Mucosa of descending colon (tissue), 3 donors: ENCODE results near the gene POLD2. TPM values are rescaled to one million over a fixed set of nuclear protein-coding genes. Genes with fewer than 3 reads are reported as not detected.

Source experiments
- ATAC-seq: fragments of 200-7000 bp; cut with Tn5 transposase; one replicate; pipeline ENCODE4 v1.9.1; 2020; ENCODE audit warnings: mild to moderate bottlenecking, moderate library complexity
- DNase-seq, 3 donors: peaks; one replicate each; pipeline ENCODE4 v3.0.0-alpha.2; 2020
- H3K36me3 ChIP-seq: fragments of 200-600 bp; one replicate; pipeline ENCODE4 v1.8.0; 2021; ENCODE audit warnings: low read depth, mild to moderate bottlenecking
- H3K4me1 ChIP-seq: fragments of 200-600 bp; one replicate; pipeline ENCODE4 v1.8.0; 2021; ENCODE audit warnings: low read depth, mild to moderate bottlenecking
- H3K4me3 ChIP-seq: fragments of 200-600 bp; one replicate; pipeline ENCODE4 v1.8.0; 2021; ENCODE audit warnings: mild to moderate bottlenecking
- H3K9me3 ChIP-seq: fragments of 200-600 bp; one replicate; pipeline ENCODE4 v1.8.0; 2021; ENCODE audit warnings: mild to moderate bottlenecking
- intact Hi-C, 2 donors: fragments of 100-400 bp; cut with DNase I in 1 of 2; cut with micrococcal nuclease in 1 of 2; formaldehyde crosslinking; loops; one replicate each; pipeline versions ENCODE4 v1.11.0 to v1.11.1; 2022; cut with DNase I, micrococcal nuclease
- total RNA-seq, 3 donors: library from RNA; stranded (reverse); fragmentation: NEBNext Ultra II Directional in 2 of 3; extraction: Animal tissue kit (Norgen Biotek cat#: 25700) in 2 of 3; gene quantifications; one replicate each; pipeline versions ENCODE4 v1.2.1 to v1.2.4, GENCODE V29; 2021 to 2023
- TF ChIP-seq, protein P1 (sequence below): fragments of 200-600 bp; IDR thresholded peaks from one replicate; pipeline ENCODE4 v1.8.0; 2022; ENCODE audit warnings: antibody characterized with exemption, mild to moderate bottlenecking
- donor health status: DM: no; HTN: no; CAD: no; lungs with moderate emphysema.
- donor health status: DM: no; HTN: no; CAD: no.
- donor health status: DM: no; HTN: yes; CAD: no.

POLD2 gene
- total RNA-seq, 3 donors from 2014 or later, result 51.5 to 57.0 (median 52.0) TPM

DNA sequence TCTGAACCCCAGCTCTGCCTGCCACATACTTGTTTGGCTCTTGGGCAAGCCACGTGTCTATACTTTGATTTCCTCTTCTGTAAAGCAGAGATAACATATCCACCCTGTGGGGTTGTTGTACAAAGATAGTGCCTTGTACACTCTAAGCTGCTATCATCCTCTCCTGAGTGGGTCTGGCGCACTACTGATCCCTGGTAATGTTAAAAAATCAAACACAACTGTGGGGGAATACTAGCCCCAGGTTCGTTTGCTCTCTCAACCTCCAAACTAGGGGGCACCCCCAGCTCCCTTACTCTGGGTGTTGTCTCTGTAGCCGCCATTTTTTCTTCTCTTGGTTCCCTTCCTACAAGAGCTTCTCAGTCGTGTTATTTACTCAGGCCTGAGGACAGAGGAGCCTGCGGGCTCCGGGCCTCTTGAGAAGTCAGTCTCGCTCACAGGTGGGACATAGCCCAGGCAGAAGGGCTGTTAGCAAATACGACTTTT, 42.0 kb downstream of the POLD2 start:
- Histone ChIP-seq H3K4me3 (no peak overlapping the region), H3K9me3 (no peaks in the 10 kb centered on the region), H3K4me1 (peaks cover 9% of the 10 kb centered on the region), H3K36me3 (no peaks in the 10 kb centered on the region)
- ATAC-seq (no peak), DNase-seq (peak in 1 of 3 donors; percentile 26)
- TF ChIP-seq, protein P1, sequence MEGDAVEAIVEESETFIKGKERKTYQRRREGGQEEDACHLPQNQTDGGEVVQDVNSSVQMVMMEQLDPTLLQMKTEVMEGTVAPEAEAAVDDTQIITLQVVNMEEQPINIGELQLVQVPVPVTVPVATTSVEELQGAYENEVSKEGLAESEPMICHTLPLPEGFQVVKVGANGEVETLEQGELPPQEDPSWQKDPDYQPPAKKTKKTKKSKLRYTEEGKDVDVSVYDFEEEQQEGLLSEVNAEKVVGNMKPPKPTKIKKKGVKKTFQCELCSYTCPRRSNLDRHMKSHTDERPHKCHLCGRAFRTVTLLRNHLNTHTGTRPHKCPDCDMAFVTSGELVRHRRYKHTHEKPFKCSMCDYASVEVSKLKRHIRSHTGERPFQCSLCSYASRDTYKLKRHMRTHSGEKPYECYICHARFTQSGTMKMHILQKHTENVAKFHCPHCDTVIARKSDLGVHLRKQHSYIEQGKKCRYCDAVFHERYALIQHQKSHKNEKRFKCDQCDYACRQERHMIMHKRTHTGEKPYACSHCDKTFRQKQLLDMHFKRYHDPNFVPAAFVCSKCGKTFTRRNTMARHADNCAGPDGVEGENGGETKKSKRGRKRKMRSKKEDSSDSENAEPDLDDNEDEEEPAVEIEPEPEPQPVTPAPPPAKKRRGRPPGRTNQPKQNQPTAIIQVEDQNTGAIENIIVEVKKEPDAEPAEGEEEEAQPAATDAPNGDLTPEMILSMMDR, result no peak
- intact Hi-C loops, result no loop called here

DNA sequence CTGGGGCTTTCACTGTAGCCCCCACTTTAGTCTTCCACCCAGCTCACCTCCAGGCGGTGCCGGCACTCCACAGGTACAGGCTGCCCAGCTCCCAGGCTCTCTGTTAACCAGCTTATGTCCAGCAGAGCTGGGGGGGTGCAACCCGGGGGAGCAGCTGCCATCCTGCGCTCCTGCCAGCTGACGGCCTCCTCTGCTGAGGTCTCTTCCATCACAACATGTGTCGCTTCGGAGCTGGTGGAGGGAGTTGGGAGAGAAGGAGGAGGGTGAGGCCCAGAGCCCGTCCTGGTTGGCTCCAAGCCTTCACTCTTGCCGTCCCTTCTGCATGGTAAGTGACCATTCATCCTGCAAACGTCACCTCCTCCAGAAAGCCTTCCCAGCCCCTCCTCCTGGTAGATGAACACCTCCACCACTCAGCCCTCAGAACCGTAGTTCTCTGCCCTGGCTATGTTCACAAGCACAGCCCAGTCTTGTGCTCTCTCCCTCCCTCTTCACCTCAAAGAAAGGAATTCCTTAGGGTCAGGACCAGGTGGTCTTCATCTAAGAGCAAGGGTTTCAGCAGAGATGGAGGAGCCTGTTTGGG, 42.6 kb downstream of the POLD2 start:
- Histone ChIP-seq H3K4me3 (no peak overlapping the region), H3K36me3 (no peaks in the 10 kb centered on the region), H3K9me3 (no peaks in the 10 kb centered on the region), H3K4me1 (peaks cover 9% of the 10 kb centered on the region)
- TF ChIP-seq, protein P1, result no peak
- DNase-seq (peak in 1 of 3 donors; percentile 36), ATAC-seq (no peak)
- intact Hi-C loops, result no loop called here

DNA sequence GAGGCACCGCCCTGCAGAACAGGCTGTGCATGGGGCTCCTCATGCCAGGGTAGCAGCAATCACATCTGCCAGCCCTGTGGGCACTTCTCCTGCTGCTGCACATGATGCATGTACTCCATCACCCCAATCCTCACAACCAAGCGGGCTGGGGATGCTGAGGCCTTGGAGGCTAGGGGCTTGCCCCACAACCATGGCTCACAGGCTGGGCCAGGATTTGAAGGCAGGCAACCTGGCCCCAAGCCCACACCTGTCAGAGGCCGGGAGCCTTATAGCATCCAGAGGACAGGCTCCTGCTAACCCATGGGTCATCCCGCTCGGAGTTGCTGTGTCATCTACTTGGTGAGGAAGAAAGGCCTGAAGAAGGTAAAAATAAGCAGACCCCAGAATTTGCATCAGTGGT, 43.2 kb downstream of the POLD2 start:
- TF ChIP-seq, protein P1, result no peak
- no peak for ATAC-seq
- no peaks in the 10 kb centered on the region for H3K36me3 ChIP-seq

DNA sequence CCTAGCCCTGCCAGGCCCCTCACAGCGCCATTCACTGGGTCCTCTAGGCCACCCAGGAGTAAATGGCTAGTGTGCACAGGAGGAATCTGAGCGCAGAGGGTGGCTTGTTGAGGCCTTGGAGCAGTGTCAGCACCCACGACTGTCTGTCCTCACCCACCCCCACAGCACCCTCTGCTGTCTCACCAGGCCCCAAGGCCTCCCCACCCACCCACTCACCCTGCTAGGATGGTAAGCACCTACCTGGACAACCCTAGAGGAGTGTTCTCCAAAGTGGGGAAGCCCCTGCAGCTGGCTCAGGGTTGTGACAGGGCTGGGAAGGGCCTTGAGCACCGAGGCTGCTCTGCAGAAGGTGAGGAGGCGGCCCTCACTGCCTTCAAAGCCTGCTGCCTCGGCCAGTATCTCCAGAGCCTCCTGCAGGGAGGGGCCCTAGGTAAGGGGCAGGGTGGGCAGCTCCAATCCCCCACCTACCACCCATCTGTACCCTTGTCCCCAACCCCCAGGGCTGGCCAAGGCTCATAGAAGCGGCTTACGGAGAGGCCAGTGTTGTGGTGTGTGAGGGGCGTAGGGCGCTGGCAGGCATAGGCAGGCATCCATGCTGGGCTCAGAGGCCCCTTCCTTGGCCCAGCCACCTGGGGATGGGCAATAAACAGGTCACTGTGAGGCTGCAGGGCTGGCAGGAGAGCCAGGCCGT, 43.9 kb downstream of the POLD2 start:
- DNase-seq (peak in 1 of 3 donors; percentile 29), ATAC-seq (no peak)
- TF ChIP-seq, protein P1, result no peak
- intact Hi-C loops, result no loop called here
- Histone ChIP-seq H3K9me3 (no peaks in the 10 kb centered on the region), H3K4me1 (peaks cover 10% of the 10 kb centered on the region), H3K4me3 (no peak overlapping the region), H3K36me3 (no peaks in the 10 kb centered on the region)

More for the DNA sequence above, 43.2 kb downstream of the POLD2 start:
- no peak overlapping the region for H3K4me3 ChIP-seq
- peaks cover 9% of the 10 kb centered on the region for H3K4me1 ChIP-seq
- H3K9me3 ChIP-seq, result no peaks in the 10 kb centered on the region
- intact Hi-C loops, result no loop called here
- DNase-seq, result peak in 1 of 3 donors; percentile 27

DNA sequence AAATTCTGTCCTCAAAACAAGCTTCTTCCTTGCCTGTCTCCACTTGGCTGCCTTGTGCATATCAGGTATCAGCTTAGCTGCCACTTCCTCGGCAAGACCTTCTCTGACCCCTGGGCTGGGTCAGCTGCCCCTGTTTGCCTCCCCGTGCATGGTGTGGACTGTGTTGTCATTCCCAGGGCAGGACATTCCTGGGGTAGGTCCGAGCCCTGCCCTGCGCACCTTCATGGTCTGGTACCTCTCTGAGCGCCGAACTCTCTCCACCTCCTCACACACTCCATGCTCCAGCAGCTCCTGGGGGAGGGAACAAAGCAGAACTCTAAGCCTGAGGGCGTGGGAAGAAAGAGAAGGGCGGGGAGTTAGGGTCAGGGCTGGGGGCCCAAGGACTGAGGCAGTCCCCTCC, 44.8 kb downstream of the POLD2 start:
- Histone ChIP-seq H3K36me3 (no peaks in the 10 kb centered on the region), H3K4me3 (no peak overlapping the region), H3K9me3 (no peaks in the 10 kb centered on the region), H3K4me1 (peaks cover 19% of the 10 kb centered on the region)
- DNase-seq (peak in 1 of 3 donors; percentile 21), ATAC-seq (no peak)
- intact Hi-C loops, result no loop called here
- TF ChIP-seq, protein P1, result no peak
